Smooth muscle cell (in vitro differentiated cells): ENCODE results near the gene ERCC6L. TPM values are rescaled to one million over a fixed set of nuclear protein-coding genes. Genes with fewer than 3 reads are reported as not detected.
A peak's percentile ranks its signal among the peaks of the same experiment; 100 is the strongest.

ENCODE experiments used
- DNase-seq: peaks from one replicate; lab custom pipeline; 2025; ENCODE audit not compliant: unreplicated experiment; lab: John Stamatoyannopoulos, UW
- H2AFZ ChIP-seq: fragments of 200-600 bp; sonication (generic); 2 replicates; pipeline ENCODE4 v1.6.0; 2016; ENCODE audit warnings: antibody characterized with exemption, low read depth, mild to moderate bottlenecking
- H3F3A ChIP-seq: fragments of 200-600 bp; sonication (generic); 2 replicates; pipeline ENCODE4 v1.6.0; 2017; ENCODE audit warnings: antibody characterized with exemption, low read depth
- H3K27ac ChIP-seq: fragments of 200-600 bp; sonication (generic); 2 replicates; pipeline ENCODE4 v1.5.1; 2016; ENCODE audit warnings: low read depth, mild to moderate bottlenecking
- H3K27me3 ChIP-seq: fragments of 200-600 bp; sonication (generic); 2 replicates; pipeline ENCODE4 v1.6.1; 2016; ENCODE audit warnings: low read depth, mild to moderate bottlenecking
- H3K36me3 ChIP-seq: fragments of 200-600 bp; sonication (generic); 2 replicates; pipeline ENCODE4 v1.5.1; 2016; ENCODE audit warnings: low read depth
- H3K4me1 ChIP-seq: fragments of 200-600 bp; sonication (generic); 2 replicates; pipeline ENCODE4 v1.5.1; 2016; ENCODE audit warnings: low read depth
- H3K4me2 ChIP-seq: fragments of 200-600 bp; sonication (generic); 2 replicates; pipeline ENCODE4 v1.6.0; 2016; ENCODE audit warnings: mild to moderate bottlenecking
- H3K4me3 ChIP-seq: fragments of 200-600 bp; sonication (generic); 2 replicates; pipeline ENCODE4 v1.5.1; 2016; ENCODE audit warnings: mild to moderate bottlenecking
- H3K79me2 ChIP-seq: fragments of 200-600 bp; sonication (generic); 2 replicates; pipeline ENCODE4 v1.6.0; 2016; ENCODE audit warnings: low read depth, mild to moderate bottlenecking
- H3K9ac ChIP-seq: fragments of 200-600 bp; sonication (generic); 2 replicates; pipeline ENCODE4 v1.6.0; 2016; ENCODE audit warnings: low read depth
- H3K9me3 ChIP-seq: fragments of 200-600 bp; sonication (generic); replicated peaks from 2 replicates; pipeline ENCODE4 v1.5.1; 2016; ENCODE audit warnings: low read depth
- H4K20me1 ChIP-seq: fragments of 200-600 bp; sonication (generic); 2 replicates; pipeline ENCODE4 v1.6.0; 2016; ENCODE audit warnings: low read depth
- CTCF ChIP-seq: fragments of 200-600 bp; sonication (generic); IDR thresholded peaks from 2 replicates; pipeline ENCODE4 v1.5.1; 2017; ENCODE audit warnings: borderline replicate concordance, mild to moderate bottlenecking, antibody characterized with exemption; ENCODE audit not compliant: insufficient read depth, poor library complexity, severe bottlenecking
- WGBS: methylation state at CpG from one replicate; pipeline ENCODE4 v1.1.7; 2016; ENCODE audit warnings: low lambda C conversion rate; 5-methylcytosine and 5-hydroxymethylcytosine counted together
- polyA plus RNA-seq: library from polyadenylated mRNA; unstranded; fragments of >200 nt; fragmentation: Nextera tagmentation; extraction: Ambion mirVana; gene quantifications from 2 replicates; pipeline ENCODE4 v1.2.1, GENCODE V29; 2016
- total RNA-seq: library from RNA; depleted of rRNA; stranded (reverse); fragments of >200 nt; gene quantifications from 2 replicates; pipeline ENCODE4 v1.2.3, GENCODE V29; 2014

ERCC6L gene
- total and polyA plus RNA-seq, 2 experiments from 2014 or later, result 0.89 to 1.5 TPM

- no peaks in the 10 kb centered on the region for H3K36me3 ChIP-seq
- no peak overlapping the region for H2AFZ ChIP-seq
- peaks cover 21% of the 10 kb centered on the region for H3K4me1 ChIP-seq
- H3K4me2 ChIP-seq, result no peak overlapping the region
- 65% methylated on average over 3 of the region's 3 CpGs for WGBS
- H3K27ac ChIP-seq, result peak overlapping the region; percentile 96
- H3K9me3 ChIP-seq, result no peaks in the 10 kb centered on the region
- no peaks in the 10 kb centered on the region for H3K27me3 ChIP-seq
- no peak overlapping the region for H3K4me3 ChIP-seq
- peaks cover 50% of the 10 kb centered on the region for H4K20me1 ChIP-seq
- H3K9ac ChIP-seq, result no peak overlapping the region
- peaks cover 6% of the 10 kb centered on the region for H3F3A ChIP-seq
- no peak for DNase-seq
- no peak for TF ChIP-seq CTCF
- H3K79me2 ChIP-seq, result peaks cover 23% of the 10 kb centered on the region
Observed at GRCh38 chrX:72271812-72272211, 33.0 kb upstream of the ERCC6L start.

- DNase-seq, result no peak
- Histone ChIP-seq H3K79me2 (peaks cover 18% of the 10 kb centered on the region), H2AFZ (no peak overlapping the region), H3K4me1 (peaks cover 21% of the 10 kb centered on the region), H3F3A (peaks cover 6% of the 10 kb centered on the region), H3K4me2 (no peak overlapping the region), H4K20me1 (peaks cover 50% of the 10 kb centered on the region), H3K27ac (peak overlapping the region; percentile 96), H3K36me3 (no peaks in the 10 kb centered on the region), H3K27me3 (no peaks in the 10 kb centered on the region), H3K9ac (no peak overlapping the region), H3K4me3 (no peak overlapping the region), H3K9me3 (no peaks in the 10 kb centered on the region)
- WGBS, result 79% methylated on average over 3 of the region's 3 CpGs
- TF ChIP-seq CTCF, result no peak
Observed at GRCh38 chrX:72271091-72271788, 32.4 kb upstream of the ERCC6L start.

- Histone ChIP-seq H3K4me1 (peaks cover 18% of the 10 kb centered on the region), H3K9me3 (no peaks in the 10 kb centered on the region), H3K27ac (peak overlapping the region; percentile 96), H3F3A (peaks cover 6% of the 10 kb centered on the region), H4K20me1 (peaks cover 42% of the 10 kb centered on the region), H3K79me2 (peaks cover 9% of the 10 kb centered on the region), H2AFZ (no peak overlapping the region), H3K27me3 (no peaks in the 10 kb centered on the region), H3K36me3 (no peaks in the 10 kb centered on the region), H3K4me3 (no peak overlapping the region), H3K9ac (no peak overlapping the region), H3K4me2 (no peak overlapping the region)
- DNase-seq, result no peak
- TF ChIP-seq CTCF, result no peak
- WGBS, result 85% methylated on average over 5 of the region's 5 CpGs
Observed at GRCh38 chrX:72270316-72270866, 31.6 kb upstream of the ERCC6L start.
